CD14-positive monocyte (primary cell): Measurements from ENCODE around the gene AFF1. TPM values are rescaled to one million over a fixed set of nuclear protein-coding genes. Genes with fewer than 3 reads are reported as not detected.

Experiments used
- DNase-seq, 3 donors: peaks; one replicate each; pipeline ENCODE4 v3.0.0-alpha.2; 2011 to 2022
- H2AFZ ChIP-seq: 2 replicates; pipeline ENCODE4 v1.6.0; 2012; ENCODE audit warnings: mild to moderate bottlenecking, low read depth, low read length, inconsistent platforms; ENCODE audit not compliant: insufficient read depth, poor library complexity, severe bottlenecking
- H3K27ac ChIP-seq, 2 donors: 1 replicate in 1 of 2; 2 replicates in 1 of 2; pipeline ENCODE4 v1.5.1; 2012 to 2013; ENCODE audit warnings: low read length in 2 of 2, control low read depth in 1 of 2, inconsistent platforms in 1 of 2, low read depth in 1 of 2, mild to moderate bottlenecking in 1 of 2
- H3K27me3 ChIP-seq, 2 donors: one replicate each; pipeline versions ENCODE4 v1.6.0 to v1.6.1; 2011 to 2013; ENCODE audit warnings: low read length in 2 of 2; ENCODE audit not compliant: control insufficient read depth in 2 of 2, insufficient read depth in 2 of 2
- H3K36me3 ChIP-seq, 2 donors: replicated peaks in 1 of 2; 1 replicate in 1 of 2; 2 replicates in 1 of 2; pipeline versions ENCODE4 v1.5.1 to v1.6.1; 2012 to 2013; ENCODE audit warnings: low read length in 2 of 2, control low read depth in 1 of 2, inconsistent platforms in 1 of 2, mild to moderate bottlenecking in 1 of 2; ENCODE audit not compliant: insufficient read depth in 2 of 2, control insufficient read depth in 1 of 2
- H3K4me1 ChIP-seq, 2 donors: 1 replicate in 1 of 2; 2 replicates in 1 of 2; pipeline versions ENCODE4 v1.5.1 to v1.6.1; 2012 to 2013; ENCODE audit warnings: low read length in 2 of 2, control low read depth in 1 of 2, inconsistent platforms in 1 of 2, mild to moderate bottlenecking in 1 of 2, moderate library complexity in 1 of 2; ENCODE audit not compliant: insufficient read depth in 2 of 2, control insufficient read depth in 1 of 2
- H3K4me2 ChIP-seq: replicated peaks from 2 replicates; pipeline ENCODE3; 2012; ENCODE audit warnings: low read length, moderate library complexity, mild to moderate bottlenecking; ENCODE audit not compliant: poor library complexity, severe bottlenecking; ENCODE audit errors: extremely low read depth
- H3K4me3 ChIP-seq, 3 experiments: fragments of 200-600 bp in 1 of 3; sonication (generic) in 1 of 3; replicated peaks in 1 of 3; 1 replicate in 2 of 3; 2 replicates in 1 of 3; pipeline ENCODE4 v1.5.1; 2011 to 2013; ENCODE audit warnings: low read length in 3 of 3, mild to moderate bottlenecking in 3 of 3, control low read depth in 2 of 3, low read depth in 2 of 3, inconsistent platforms in 1 of 3, moderate library complexity in 1 of 3
- H3K79me2 ChIP-seq: 2 replicates; pipeline ENCODE4 v1.6.0; 2012; ENCODE audit warnings: mild to moderate bottlenecking, control low read depth, inconsistent platforms, low read length, moderate library complexity; ENCODE audit not compliant: insufficient read depth
- H3K9ac ChIP-seq: 2 replicates; pipeline ENCODE4 v1.6.0; 2017; ENCODE audit warnings: low read length, mild to moderate bottlenecking; ENCODE audit not compliant: insufficient read depth, poor library complexity, severe bottlenecking
- H3K9me3 ChIP-seq, 2 donors: replicated peaks in 1 of 2; 1 replicate in 1 of 2; 2 replicates in 1 of 2; pipeline versions ENCODE4 v1.5.1 to v1.6.1; 2012 to 2013; ENCODE audit warnings: low read length in 2 of 2, control low read depth in 1 of 2; ENCODE audit not compliant: control insufficient read depth in 1 of 2, insufficient read depth in 1 of 2
- H4K20me1 ChIP-seq: 2 replicates; pipeline ENCODE4 v1.6.0; 2012; ENCODE audit warnings: mild to moderate bottlenecking, low read length, control low read depth, moderate library complexity; ENCODE audit not compliant: insufficient read depth
- H3K27ac Mint-ChIP-seq, 7 donors: one replicate each; pipeline ENCODE4 v1.8.0; 2020; ENCODE audit warnings: mild to moderate bottlenecking in 7 of 7, mixed read lengths in 7 of 7, moderate library complexity in 6 of 7, inconsistent platforms in 2 of 7
- H3K27me3 Mint-ChIP-seq, 3 donors: one replicate each; pipeline ENCODE4 v1.8.0; 2021 to 2022; ENCODE audit warnings: low read depth in 3 of 3, mild to moderate bottlenecking in 3 of 3, mixed read lengths in 3 of 3, moderate library complexity in 3 of 3, inconsistent platforms in 1 of 3
- H3K36me3 Mint-ChIP-seq, 2 donors: one replicate each; pipeline ENCODE4 v1.8.0; 2020; ENCODE audit warnings: mixed read lengths in 2 of 2, inconsistent platforms in 1 of 2, mild to moderate bottlenecking in 1 of 2
- H3K4me1 Mint-ChIP-seq: one replicate; pipeline ENCODE4 v1.8.0; 2020; ENCODE audit warnings: mild to moderate bottlenecking, mixed read lengths
- H3K4me3 Mint-ChIP-seq, 2 donors: one replicate each; pipeline ENCODE4 v1.8.0; 2020; ENCODE audit warnings: mild to moderate bottlenecking in 2 of 2, mixed read lengths in 2 of 2, moderate library complexity in 1 of 2
- H3K9me3 Mint-ChIP-seq, 7 donors: one replicate each; pipeline ENCODE4 v1.8.0; 2020 to 2022; ENCODE audit warnings: mixed read lengths in 7 of 7, mild to moderate bottlenecking in 6 of 7, moderate library complexity in 6 of 7, inconsistent platforms in 2 of 7
- WGBS: methylation state at CpG from one replicate; pipeline ENCODE4 v1.1.5; 2013; ENCODE audit warnings: missing lambda C conversion rate; ENCODE audit not compliant: insufficient coverage; 5-methylcytosine and 5-hydroxymethylcytosine counted together
- intact Hi-C, 2 donors: fragments of 100-400 bp; cut with micrococcal nuclease; formaldehyde crosslinking; loops; one replicate each; pipeline versions ENCODE4 v1.15.0 to v1.15.1; 2023
- polyA plus RNA-seq, 3 donors: library from polyadenylated mRNA; depleted of rRNA in 1 of 3; unstranded in 2 of 3; stranded (reverse) in 1 of 3; fragments of 300-500 nt in 2 of 3; fragments of >200 nt in 1 of 3; fragmentation: Illumina TruSeq in 2 of 3; gene quantifications; 1 replicate in 2 of 3; 2 replicates in 1 of 3; pipeline ENCODE4 v1.2.3, GENCODE V29; 2012 to 2021
- TF ChIP-seq, protein P1 (sequence below): fragments of 200-600 bp; IDR thresholded peaks from one replicate; pipeline ENCODE4 v1.8.0; 2022; ENCODE audit warnings: antibody characterized with exemption, mild to moderate bottlenecking

AFF1 gene
- polyA plus RNA-seq, 3 donors, result 7.5 to 20.9 (median 16.3) TPM

DNA sequence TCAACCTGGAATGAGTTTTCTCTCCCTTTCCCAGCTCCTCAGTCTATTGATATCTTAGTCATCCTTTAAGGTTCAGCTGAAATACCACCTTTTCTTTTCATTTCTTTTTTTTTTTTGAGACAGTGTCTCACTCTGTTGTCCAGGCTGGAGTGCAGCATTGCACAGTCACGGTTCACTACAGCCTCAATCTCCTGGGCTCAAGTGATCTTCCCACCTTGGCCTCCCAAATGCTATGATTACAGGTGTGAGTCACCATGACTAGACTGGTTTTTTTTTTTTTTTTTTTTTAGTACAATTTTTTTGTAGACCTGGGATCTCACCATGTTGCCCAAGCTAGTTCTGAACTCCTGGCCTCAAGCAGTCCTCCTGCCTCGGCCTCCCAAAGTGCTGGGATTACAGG is 28.9 kb downstream of the AFF1 start:
- Histone ChIP-seq H3K4me3 (no peak overlapping the region), H3K4me1 (peaks cover 72 to 74% of the 10 kb centered on the region in 2 donors), H4K20me1 (peaks cover 54% of the 10 kb centered on the region), H3K9ac (no peak overlapping the region), H3K27me3 (no peaks in the 10 kb centered on the region), H3K79me2 (peaks cover 81% of the 10 kb centered on the region), H2AFZ (no peak overlapping the region), H3K36me3 (no peaks in the 10 kb centered on the region), H3K27ac (no peak overlapping the region), H3K4me2 (no peak overlapping the region), H3K9me3 (no peaks in the 10 kb centered on the region)
- H3K27me3 Mint-ChIP-seq, result no peaks in the 10 kb centered on the region
- TF ChIP-seq, protein P1, sequence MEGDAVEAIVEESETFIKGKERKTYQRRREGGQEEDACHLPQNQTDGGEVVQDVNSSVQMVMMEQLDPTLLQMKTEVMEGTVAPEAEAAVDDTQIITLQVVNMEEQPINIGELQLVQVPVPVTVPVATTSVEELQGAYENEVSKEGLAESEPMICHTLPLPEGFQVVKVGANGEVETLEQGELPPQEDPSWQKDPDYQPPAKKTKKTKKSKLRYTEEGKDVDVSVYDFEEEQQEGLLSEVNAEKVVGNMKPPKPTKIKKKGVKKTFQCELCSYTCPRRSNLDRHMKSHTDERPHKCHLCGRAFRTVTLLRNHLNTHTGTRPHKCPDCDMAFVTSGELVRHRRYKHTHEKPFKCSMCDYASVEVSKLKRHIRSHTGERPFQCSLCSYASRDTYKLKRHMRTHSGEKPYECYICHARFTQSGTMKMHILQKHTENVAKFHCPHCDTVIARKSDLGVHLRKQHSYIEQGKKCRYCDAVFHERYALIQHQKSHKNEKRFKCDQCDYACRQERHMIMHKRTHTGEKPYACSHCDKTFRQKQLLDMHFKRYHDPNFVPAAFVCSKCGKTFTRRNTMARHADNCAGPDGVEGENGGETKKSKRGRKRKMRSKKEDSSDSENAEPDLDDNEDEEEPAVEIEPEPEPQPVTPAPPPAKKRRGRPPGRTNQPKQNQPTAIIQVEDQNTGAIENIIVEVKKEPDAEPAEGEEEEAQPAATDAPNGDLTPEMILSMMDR, result no peak
- H3K4me1 Mint-ChIP-seq, result peaks cover 35% of the 10 kb centered on the region
- no peak overlapping the region for H3K4me3 Mint-ChIP-seq
- peaks cover 5 to 9% of the 10 kb centered on the region in 2 donors for H3K36me3 Mint-ChIP-seq
- no peaks in the 10 kb centered on the region for H3K9me3 Mint-ChIP-seq
- no peak for DNase-seq
- peak overlapping the region in 2 of 7 donors; percentile 3 to 50 for H3K27ac Mint-ChIP-seq
- WGBS, result 100% methylated on average over 1 of the region's 2 CpGs
- intact Hi-C loops, result no loop called here

DNA sequence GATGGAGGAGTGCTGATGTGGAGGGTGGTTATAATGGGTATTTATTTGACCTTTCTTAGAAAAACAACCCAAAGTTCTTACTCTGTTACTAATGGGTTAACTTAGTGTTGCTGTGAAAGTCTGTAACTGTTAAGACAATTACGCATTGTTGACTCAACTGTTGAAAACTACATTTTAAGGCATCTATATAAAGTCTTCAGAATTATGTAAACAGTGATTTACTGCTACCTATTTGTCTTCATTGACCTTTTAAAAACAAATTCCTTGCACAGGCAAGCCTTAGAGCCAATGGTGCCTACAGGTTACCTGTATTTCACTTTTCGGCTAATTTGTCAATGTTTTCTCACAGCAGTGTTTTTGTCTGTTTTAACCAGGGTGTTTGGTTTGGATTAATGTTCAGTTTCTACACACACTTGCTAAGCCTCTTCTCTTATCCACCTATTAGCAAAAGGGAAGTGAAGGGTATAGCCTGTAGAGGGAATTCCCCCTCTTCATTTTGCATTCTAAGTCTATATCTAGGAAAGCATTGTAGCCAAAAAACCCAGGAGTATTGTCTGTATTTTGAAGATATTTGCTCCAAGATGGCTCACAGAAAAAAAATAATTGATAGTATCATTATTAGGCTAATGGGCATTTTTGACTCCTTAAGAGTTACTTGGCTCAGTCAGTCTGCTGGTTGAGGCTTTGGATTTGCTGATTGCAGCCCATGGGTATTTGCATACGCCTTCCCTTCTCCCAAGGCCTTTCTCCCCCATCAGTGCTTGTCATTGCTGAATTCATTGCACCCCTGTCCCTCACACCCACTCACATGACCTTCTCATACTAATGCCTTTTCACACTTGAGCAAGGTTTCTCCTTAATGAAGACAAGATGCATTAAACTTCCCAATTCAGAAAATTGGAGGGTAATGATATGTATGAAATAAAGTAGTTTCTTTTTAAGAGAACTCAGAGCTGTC is 30.5 kb downstream of the AFF1 start:
- H3K27ac Mint-ChIP-seq, result peak overlapping the region in 2 of 7 donors; percentile 3 to 27
- H3K27me3 Mint-ChIP-seq, result no peaks in the 10 kb centered on the region
- Histone ChIP-seq H3K9ac (no peak overlapping the region), H3K9me3 (no peaks in the 10 kb centered on the region), H3K36me3 (no peaks in the 10 kb centered on the region), H3K79me2 (peaks cover 81% of the 10 kb centered on the region), H3K4me2 (no peak overlapping the region), H3K27ac (no peak overlapping the region), H4K20me1 (peaks cover 48% of the 10 kb centered on the region), H2AFZ (no peak overlapping the region), H3K4me1 (peaks cover 56 to 58% of the 10 kb centered on the region in 2 donors), H3K4me3 (no peak overlapping the region), H3K27me3 (no peaks in the 10 kb centered on the region)
- peak; percentile 16 to 54 (median 50) for DNase-seq
- intact Hi-C loops, result no loop called here
- H3K36me3 Mint-ChIP-seq, result peaks cover 3 to 9% of the 10 kb centered on the region in 2 donors
- TF ChIP-seq, protein P1, result no peak
- H3K4me3 Mint-ChIP-seq, result no peak overlapping the region
- H3K4me1 Mint-ChIP-seq, result peaks cover 19% of the 10 kb centered on the region
- WGBS, result 57% methylated on average over 1 of the region's 3 CpGs
- H3K9me3 Mint-ChIP-seq, result no peaks in the 10 kb centered on the region
